GM15510 (cell line): ENCODE results near the gene PVR.

Experiments used
- POLR2A ChIP-seq: IDR thresholded peaks from 3 replicates; pipeline ENCODE4 v1.6.1; 2011; ENCODE audit warnings: borderline replicate concordance; ENCODE audit not compliant: insufficient read length; ENCODE audit errors: extremely low read depth

The PVR gene

DNA sequence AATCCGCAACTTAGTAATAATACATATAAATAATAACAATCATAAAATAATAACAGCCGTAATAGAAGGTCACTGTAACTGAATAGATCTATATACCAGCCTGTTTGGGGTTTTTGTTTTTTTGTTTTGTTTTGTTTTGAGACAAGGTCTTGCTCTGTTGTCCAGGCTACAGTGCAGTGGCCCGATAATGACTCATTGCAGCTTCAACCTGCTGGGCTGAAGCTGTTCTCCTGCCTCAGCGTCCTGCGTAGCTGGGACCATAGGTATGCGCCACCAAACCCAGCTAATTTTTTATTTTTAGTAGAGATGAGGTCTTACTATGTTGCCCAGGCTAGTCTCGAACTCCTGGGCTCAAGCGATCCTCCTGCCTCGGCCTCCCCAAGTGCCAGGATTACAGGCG is 29.4 kb upstream of the PVR start:
- no peak for TF ChIP-seq POLR2A

- no peak for TF ChIP-seq POLR2A
Observed at GRCh38 chr19:44615863-44616247, 27.9 kb upstream of the PVR start.

DNA sequence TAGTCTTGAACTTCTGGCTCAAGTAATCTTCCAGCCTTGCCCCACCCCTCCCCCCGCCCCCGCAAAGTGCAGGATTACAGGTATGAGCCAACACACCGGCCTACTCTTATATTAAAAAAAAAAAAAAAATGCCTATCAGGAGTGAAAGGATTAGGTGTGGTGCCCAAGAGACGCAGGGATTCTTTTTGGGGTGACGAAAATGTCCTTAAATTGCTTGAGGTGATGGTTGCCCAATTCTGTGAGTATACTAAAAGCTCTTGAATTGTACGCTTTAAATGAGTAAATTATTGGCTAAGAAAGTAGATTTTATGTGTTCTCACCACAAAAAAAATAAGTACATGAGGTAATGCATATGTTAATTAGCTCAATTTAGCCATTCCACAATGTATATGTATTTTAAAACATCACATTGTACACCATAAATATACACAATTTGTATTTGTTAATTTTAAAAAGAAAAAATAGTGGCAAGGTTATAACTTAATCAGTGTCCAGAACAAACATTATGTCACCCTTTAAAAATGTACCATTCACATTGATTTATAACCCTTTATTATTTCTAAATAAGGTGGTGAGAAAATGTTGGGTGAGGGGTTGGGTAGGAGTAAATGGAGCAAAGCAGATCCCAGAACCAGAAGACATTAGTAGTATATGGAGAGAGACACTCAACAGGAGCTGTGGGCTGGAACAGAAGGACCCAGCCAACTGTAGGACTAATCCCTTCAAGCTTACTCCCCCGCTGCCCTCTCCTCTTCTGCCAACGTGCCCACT is 26.4 kb upstream of the PVR start:
- TF ChIP-seq POLR2A = no peak

DNA sequence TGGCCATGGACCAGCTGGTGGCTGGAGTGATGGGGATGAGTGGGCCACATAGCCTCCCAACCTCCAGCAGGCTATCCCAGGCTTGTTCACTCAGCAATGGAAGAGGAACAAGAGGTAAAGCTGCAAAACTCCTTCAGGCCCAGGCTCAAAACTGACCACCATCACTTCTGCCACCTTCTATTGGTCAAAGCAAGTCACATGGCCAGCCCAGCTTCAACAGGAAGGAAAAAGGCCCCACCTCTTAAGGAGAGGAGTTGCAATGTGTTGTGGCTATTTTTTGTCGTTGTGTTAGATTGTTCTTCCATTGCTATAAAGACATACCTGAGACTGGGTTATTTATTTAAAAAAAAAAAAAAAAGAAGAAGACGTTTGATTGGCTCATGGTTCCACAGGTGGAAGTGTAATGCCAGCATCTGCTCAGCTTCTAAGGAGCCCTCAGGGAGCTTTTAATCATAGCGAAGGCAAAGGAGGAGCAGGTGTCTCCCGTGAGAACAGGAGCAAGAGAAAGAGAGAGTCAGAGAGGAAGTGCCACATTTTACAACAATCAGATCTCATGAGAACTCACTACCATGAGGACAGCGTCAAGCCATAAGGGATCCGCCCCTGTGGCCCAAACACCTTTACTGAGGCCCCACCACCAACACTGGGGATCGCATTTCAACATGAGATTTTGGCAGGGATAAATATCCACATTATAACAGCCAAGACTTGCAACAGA is 24.9 kb upstream of the PVR start:
- no peak for TF ChIP-seq POLR2A

- TF ChIP-seq POLR2A = no peak
Observed at GRCh38 chr19:44620667-44621066, 23.0 kb upstream of the PVR start.

- no peak for TF ChIP-seq POLR2A
Observed at GRCh38 chr19:44621367-44621766, 22.3 kb upstream of the PVR start.

DNA sequence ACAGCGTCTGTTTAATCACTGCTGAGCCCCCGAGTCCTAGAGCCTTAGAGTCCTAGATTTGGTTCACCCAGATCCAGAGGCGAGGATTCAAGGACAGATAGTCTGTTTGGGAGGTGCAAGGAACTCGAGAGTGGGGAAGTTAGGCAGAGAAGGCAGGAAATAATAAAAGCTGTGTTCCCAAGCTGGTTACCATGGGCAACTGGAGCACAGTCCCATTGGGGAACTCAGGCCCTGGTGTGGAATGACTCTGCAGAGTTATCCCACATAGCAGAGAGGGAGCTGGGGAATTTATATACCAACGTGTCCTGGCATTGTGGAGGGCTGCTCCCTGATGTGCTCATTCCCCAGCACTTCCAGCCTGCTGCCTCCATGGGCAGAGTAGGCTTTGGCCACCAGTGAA is 20.6 kb upstream of the PVR start:
- no peak for TF ChIP-seq POLR2A

DNA sequence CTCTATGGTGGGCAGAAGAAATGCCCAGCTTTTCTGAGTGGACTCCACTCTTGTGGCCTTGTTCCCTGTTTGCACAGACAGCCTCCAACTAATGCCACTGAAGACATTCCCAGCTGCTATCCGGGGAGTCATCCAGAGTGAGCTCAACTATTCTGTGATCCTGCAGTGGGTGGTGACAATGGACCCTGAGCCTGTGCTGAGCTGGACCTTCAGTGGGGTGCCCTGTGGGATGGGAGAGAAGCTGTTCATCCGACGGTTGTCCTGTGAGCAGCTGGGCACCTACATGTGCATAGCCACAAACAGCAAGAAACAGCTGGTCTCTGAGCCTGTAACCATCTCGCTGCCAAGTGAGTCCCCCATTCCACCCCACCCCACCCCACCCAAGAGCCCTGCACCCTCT is 20.1 kb upstream of the PVR start:
- TF ChIP-seq POLR2A = no peak

GRCh38 chr19:44624840-44625354 is 18.8 kb upstream of the PVR start:
- TF ChIP-seq POLR2A = no peak

DNA sequence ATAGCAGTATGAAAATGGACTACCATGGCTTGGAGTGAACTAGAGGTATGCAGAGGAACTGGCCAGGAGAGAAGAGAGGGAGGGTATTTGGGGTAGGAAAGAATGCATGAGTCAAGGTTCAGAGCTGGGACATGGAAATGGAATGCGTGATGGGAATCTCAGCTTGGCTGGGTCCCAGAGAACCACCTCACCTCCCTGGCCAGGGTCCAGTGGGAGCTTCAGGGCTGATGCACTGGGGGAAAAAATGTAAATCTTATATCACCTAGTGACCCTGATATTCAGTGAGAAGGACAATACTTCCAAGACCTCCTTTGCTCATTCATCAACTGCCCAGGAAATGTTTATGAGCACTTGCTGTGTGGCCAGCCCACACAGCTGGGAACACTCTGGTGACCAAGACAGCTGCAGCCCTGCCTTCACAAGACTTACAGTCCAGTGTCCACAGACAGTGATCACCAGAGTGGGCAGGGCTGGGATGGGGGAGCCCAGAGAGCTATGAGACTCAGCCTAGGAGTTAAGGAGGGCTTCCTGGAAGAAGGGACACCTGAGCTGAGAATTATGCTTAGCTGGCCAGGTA is 17.6 kb upstream of the PVR start:
- no peak for TF ChIP-seq POLR2A

DNA sequence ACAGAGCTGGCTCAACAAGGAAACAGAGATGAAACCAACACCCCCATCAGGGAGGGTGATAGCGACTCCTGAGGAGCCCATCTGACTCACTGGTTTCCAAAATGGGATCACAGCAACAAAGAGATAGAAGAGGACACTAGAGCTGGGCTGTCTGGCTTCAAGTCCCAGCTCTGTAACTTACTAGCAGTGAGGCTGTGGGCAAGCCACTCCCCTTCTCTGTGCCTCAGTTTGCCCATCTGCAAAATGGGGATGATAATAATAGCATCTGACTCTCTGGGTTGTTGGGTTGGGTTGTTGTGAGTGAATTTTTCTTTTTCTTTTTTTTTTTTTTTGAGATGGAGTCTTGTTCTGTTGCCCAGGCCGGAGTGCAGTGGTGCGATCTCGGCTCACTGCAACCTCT is 16.1 kb upstream of the PVR start:
- no peak for TF ChIP-seq POLR2A

GRCh38 chr19:44628793-44629192 is 14.9 kb upstream of the PVR start:
- TF ChIP-seq POLR2A = no peak

DNA sequence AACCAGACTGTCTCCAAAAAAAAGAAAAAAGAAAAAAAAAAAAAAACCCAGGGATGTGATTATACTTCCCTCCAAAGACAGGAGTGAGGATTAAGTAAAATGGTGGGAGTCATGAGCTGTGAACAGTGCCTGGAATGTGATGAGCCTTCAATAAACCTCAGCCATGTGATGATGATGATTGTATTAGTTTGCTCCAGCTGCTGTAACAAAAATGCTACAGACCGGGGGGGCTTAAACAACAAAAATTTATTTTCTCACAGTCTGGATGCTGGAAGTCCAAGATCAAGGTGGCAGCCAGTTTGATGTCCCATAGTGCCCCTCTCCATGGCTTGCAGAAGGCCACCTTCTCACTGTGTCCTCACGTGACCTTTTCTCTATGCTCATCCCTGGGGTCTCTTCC is 8.9 kb upstream of the PVR start:
- no peak for TF ChIP-seq POLR2A

GRCh38 chr19:44635581-44636438 is 7.9 kb upstream of the PVR start:
- TF ChIP-seq POLR2A = no peak
